ENCODE measurements around the gene LRMDA. TPM values are rescaled to one million over a fixed set of nuclear protein-coding genes. Genes with fewer than 3 reads are reported as not detected.

Gene LRMDA
- total RNA-seq, 1 donor from 2014 or later: 0.96 TPM

DNA sequence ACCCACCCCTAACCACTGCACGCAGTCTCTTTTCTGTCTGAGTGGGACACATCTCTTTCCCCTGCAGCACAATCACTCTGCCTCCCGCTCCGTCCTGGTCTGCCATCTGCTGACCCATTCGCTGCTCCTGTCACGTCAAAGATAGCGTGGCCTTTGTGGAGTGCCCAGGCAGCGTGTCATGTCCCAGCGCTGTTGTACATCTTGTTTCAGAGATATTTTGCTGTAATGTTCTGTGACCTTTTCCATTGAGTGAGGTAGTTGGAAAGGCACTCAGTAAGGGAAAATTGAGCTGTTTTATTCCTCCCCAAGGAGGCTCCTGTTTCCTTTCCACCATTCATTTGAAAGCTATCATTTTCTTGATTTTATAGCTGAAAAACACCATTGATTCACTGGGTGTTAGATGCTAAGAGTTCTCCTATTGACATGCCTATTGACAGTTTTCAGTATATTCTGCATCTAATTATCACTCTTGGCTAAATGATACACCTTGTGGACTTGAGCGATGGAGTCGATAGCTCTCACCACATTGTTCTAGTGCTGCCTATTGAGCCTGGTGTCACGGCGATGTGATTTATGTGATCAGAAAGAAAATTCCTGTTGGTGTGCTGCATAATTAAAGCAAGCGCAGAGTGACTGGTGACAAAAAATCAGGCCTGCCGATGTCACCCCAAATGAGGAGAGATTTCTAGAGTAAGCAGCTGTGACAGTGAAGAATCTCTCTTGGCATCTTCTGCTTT lies 372.6 kb downstream of the LRMDA start:
- Histone ChIP-seq H3K4me3 (no peak overlapping the region), H3K36me3 (no peaks in the 10 kb centered on the region), H3K4me1 (no peaks in the 10 kb centered on the region), H3K27me3 (no peaks in the 10 kb centered on the region), H3K27ac (no peak overlapping the region), H3K9me3 (no peaks in the 10 kb centered on the region)
- no peak for DNase-seq (ENCODE audit: low spot score in 2 of 2)
- intact Hi-C loops (cut with DNase I): no loop called here
- TF ChIP-seq, protein P1, sequence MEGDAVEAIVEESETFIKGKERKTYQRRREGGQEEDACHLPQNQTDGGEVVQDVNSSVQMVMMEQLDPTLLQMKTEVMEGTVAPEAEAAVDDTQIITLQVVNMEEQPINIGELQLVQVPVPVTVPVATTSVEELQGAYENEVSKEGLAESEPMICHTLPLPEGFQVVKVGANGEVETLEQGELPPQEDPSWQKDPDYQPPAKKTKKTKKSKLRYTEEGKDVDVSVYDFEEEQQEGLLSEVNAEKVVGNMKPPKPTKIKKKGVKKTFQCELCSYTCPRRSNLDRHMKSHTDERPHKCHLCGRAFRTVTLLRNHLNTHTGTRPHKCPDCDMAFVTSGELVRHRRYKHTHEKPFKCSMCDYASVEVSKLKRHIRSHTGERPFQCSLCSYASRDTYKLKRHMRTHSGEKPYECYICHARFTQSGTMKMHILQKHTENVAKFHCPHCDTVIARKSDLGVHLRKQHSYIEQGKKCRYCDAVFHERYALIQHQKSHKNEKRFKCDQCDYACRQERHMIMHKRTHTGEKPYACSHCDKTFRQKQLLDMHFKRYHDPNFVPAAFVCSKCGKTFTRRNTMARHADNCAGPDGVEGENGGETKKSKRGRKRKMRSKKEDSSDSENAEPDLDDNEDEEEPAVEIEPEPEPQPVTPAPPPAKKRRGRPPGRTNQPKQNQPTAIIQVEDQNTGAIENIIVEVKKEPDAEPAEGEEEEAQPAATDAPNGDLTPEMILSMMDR (IDR thresholded peaks at IDR 0.05): no peak

DNA sequence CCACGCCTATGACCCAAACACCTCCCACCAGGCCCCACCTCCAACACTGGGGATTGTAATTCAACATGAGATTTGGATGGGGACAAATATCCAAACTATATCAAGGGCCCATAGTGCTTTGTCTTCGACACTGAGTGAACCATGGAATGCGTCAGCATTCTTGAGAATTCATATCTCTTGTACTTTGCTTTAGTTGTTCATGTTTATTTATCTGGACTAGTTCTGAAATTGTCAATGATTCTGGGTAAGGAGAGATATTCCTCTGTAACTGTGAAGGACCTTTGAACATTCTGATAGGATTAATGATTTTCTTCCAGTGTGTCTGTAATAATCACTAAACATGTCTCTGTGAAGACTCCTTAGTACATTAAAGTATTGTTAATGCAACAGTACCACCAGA lies 374.8 kb downstream of the LRMDA start:
- Histone ChIP-seq H3K9me3 (no peaks in the 10 kb centered on the region), H3K27me3 (no peaks in the 10 kb centered on the region), H3K36me3 (no peaks in the 10 kb centered on the region), H3K4me1 (no peaks in the 10 kb centered on the region), H3K4me3 (no peak overlapping the region), H3K27ac (no peak overlapping the region)
- intact Hi-C loops (cut with DNase I): no loop called here
- TF ChIP-seq, protein P1 (IDR thresholded peaks at IDR 0.05): no peak
- DNase-seq (ENCODE audit: low spot score in 2 of 2): no peak

DNA sequence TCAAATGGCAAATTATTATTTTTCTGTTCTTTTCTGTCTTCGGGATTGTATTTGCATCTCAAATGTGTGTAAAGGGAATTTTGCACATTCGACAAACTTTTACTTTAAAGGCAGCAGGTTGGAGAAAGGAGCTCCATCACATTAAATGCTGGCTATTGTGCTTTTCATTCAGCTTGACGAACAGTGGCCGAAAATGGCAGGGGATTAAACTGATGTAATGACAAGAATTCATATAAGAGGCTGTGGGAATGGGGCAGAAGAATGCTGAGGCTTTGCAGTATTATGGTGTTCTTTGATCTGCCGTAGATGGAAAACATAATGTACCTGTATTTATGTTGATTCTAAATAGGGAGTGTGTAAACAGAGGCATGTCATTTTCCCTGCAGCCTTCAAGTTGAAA lies 376.0 kb downstream of the LRMDA start:
- intact Hi-C loops (cut with DNase I): no loop called here
- no peaks in the 10 kb centered on the region for H3K9me3 ChIP-seq
- TF ChIP-seq, protein P1 (IDR thresholded peaks at IDR 0.05): no peak
- no peak overlapping the region for H3K4me3 ChIP-seq
- no peak for DNase-seq (ENCODE audit: low spot score in 2 of 2)
- H3K27ac ChIP-seq: no peak overlapping the region
- H3K36me3 ChIP-seq: no peaks in the 10 kb centered on the region
- no peaks in the 10 kb centered on the region for H3K27me3 ChIP-seq
- no peaks in the 10 kb centered on the region for H3K4me1 ChIP-seq

DNA sequence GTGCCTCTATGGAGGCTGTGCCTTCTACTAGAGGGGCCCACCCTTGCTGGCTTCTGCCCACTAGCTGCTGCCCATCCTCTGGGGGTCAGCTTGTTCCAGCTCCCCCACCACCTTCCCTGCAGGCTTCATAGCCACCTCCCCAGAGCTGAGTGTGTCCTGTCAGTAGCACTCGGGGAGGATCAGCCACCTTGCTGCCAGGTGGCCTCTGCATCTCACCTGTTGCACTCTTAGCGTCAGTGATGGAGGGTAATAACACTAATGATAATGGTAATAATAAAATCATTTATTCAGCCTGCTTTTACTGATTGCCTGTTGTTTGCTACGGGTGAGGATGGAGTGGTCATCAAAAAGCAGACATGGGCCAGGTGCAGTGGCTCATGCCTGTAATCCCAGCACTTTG lies 377.6 kb downstream of the LRMDA start:
- TF ChIP-seq, protein P1 (IDR thresholded peaks at IDR 0.05): no peak
- no peak overlapping the region for H3K27ac ChIP-seq
- intact Hi-C loops (cut with DNase I): no loop called here
- no peaks in the 10 kb centered on the region for H3K36me3 ChIP-seq
- no peaks in the 10 kb centered on the region for H3K27me3 ChIP-seq
- no peak for DNase-seq (ENCODE audit: low spot score in 2 of 2)
- H3K4me3 ChIP-seq: no peak overlapping the region
- no peaks in the 10 kb centered on the region for H3K9me3 ChIP-seq
- no peaks in the 10 kb centered on the region for H3K4me1 ChIP-seq

DNA sequence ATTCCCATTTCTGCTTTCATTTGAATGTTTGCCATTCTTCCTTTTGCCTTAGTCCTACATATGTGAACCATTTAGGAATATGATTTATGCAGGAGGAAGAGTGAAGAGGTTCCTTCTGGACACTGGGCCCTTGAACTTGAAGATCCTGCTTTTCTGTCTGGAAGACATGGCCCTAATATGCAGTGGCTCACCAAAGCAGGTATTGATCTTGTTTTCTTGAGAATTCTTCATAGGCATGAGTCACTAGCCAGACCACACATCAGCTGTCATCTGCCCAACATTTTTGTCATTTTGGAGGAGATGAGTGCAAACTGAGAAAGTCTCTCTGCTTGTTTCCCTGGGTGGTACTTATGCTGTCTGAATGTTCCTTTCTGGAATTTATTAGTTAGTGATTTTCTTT lies 382.6 kb downstream of the LRMDA start:
- no peak for DNase-seq (ENCODE audit: low spot score in 2 of 2)
- no peaks in the 10 kb centered on the region for H3K4me1 ChIP-seq
- intact Hi-C loops (cut with DNase I): no loop called here

More for the DNA sequence above, 382.6 kb downstream of the LRMDA start:
- no peak overlapping the region for H3K4me3 ChIP-seq
- H3K36me3 ChIP-seq: no peaks in the 10 kb centered on the region
- H3K27ac ChIP-seq: no peak overlapping the region
- TF ChIP-seq, protein P1 (IDR thresholded peaks at IDR 0.05): no peak
- no peaks in the 10 kb centered on the region for H3K9me3 ChIP-seq
- H3K27me3 ChIP-seq: no peaks in the 10 kb centered on the region

Data from ascending aorta (tissue), 2 donors.